HG02840 (cell line): ENCODE measurements around the gene SNTG2.
"Not testable (repeated sequence)": the region's sequence is repeated elsewhere in the genome, so short reads cannot be mapped to it uniquely, and the experiment has no call there.

ENCODE experiments used
- ATAC-seq: cut with Tn5 transposase; IDR thresholded peaks from one replicate; pipeline ENCODE4 v1.9.1; 2021; ENCODE audit warnings: mild to moderate bottlenecking, moderate library complexity, moderate number of reproducible peaks; ENCODE audit not compliant: unreplicated experiment, low FRiP score

The SNTG2 gene

DNA sequence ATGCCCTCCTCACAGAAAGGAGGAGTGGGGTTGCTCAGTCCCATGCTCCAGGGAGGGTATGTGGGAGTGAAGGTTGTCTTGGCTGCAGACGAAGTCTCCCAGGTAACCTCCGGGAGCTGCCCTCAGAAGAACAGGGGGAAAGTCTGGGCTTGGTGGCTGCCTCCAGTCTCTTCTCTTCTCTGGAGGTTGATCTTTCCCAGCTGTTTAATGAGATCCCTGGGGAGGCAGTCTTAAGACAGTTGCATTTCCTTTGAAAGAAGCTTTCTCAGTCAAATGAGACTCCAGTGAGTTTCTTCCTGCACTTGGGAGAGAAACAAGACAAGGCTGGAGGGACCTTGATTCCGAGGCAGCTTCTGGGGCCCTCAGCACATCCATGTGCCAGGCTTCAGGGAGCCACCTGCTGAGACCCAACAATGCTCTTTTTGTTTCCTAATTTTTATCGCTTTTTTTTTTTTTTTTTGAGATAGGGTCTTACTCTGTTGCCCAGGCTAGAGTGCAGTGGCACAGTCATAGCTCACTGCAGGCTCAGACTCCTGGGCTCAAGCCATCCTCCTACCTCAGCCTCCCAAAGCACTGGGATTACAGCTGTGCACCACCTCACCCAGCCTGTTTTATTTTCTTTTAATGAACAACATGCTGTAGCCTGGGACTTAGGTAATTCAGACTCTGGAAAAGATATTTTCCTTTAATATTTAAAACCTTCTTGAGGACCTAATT, 390.9 kb downstream of the SNTG2 start:
- no peak for ATAC-seq

DNA sequence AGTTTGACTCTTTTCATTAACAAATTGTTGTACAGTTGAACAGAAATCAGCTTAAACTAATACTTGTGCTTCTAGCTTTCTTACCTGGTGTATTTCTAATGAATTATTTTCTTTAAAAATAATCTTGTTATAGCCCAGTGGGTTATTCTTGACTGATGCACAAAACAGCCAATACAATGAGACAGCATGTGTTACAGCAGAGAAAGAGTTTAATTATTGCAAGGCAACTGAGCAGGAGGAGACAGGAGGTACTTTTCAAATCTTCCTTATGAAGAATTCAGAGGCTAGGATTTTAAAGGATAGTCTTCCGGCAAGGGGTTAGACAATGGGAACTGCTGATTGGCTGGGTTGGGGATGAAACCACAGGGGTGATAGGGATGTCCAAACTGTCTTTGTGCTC, 398.1 kb downstream of the SNTG2 start:
- ATAC-seq: no peak

DNA sequence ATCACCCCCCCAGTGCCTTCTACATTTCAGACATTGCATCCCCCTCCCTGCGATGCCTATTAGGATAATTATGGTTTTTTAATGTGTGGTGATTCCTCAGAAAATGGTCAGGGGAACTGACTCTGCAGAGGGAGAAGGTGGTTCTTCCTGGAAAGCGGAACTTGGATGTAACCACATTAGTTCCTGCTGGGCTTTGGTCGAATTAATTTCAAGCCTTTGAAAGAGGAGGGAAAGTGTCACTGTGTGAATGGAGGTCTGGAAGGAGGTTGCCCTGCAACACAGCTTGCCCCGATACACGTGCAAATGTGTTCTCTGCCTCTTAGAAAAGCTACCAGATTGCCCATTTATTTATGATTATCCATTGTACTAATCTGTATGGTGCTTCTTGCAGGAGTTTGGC, 399.5 kb downstream of the SNTG2 start:
- ATAC-seq: no peak

DNA sequence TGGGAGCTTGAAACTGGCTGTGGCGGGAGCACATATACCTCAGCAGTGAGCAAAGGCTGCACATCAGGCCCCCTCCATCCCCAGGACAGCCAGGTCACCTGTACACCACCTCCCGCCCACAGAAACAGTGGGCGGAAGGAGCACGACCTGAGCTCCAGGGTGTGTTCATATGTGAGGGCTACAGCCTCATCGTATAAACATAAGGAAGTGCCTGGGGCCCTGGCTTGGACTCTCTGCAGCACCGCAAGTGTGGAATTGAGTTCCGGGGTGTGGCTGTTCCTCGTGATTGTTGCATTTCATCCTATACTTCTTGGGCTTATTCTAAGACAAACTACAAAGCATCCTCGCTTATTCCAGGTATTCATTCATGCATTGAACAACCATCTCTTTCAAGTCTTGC, 402.5 kb downstream of the SNTG2 start:
- ATAC-seq: no peak

DNA sequence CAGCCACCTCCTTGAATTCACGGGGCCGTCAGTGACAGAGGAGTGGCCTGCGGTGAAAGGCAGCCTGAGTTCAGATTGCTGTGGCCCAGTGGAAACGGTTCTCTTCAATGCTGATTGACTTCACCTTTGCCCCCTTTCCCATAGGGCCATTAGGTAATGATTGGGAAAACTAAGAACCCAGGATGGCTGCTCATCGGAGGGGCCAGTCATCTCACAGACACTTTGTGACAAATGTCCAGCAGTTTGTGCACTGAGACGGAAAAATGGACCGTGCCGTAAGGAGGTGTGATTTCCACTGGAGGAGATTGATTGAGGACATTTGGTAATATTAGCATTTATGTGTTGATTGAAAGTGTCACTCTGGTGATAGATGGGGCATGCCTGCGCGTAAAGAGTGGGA, 402.9 kb downstream of the SNTG2 start:
- no peak for ATAC-seq

DNA sequence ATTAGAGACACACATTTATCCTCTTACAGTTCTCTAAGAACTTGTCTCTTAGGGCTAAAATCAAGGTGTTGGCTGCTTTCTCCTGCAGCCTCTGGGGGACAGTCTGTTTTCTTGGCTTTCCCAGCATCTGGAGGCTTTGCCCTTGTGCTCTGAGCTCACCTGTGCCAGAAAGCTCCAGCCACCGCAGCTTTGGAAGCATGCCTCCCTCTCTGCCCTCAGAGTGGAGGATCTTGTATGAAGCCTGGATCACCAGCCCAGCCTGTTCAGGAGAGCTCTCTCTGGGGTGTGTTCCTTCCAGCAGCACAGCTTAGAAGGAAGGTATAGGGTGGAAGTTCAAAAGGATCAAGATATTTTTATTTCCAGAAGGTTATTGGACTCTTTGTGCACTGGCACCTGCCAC, 409.5 kb downstream of the SNTG2 start:
- no peak for ATAC-seq

DNA sequence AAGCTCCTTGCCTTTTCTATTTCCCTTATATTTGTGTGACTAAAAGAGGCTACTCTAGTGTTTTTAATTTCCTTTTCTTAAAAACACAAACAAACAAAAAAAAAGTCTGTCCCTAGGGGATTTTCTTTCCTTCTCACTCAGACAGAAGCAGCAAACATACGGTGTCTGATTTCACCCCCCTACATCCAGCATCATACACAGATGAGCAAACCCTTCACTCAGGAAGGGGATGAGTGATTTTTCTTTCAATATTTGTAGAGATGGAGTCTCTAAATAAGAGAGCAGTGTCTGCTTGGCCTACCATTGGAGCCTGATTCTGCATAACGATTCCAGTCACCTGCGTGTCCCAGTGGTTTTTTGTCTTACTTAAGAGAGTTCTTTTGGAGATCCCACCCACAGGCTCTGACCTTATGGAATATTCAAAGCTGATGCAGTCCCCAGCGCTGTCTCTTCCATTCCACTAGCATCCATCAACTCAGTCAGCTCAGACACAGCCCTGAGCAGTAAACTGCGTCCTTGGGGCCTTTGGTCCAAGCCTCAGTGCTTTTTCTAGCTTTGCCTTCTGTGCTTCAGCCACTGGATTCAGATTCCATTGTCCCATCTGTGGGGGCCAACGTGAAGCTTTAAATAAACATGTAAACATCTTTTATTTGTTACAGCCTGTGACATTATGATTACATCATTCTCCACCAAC, 410.1 kb downstream of the SNTG2 start:
- no peak for ATAC-seq

DNA sequence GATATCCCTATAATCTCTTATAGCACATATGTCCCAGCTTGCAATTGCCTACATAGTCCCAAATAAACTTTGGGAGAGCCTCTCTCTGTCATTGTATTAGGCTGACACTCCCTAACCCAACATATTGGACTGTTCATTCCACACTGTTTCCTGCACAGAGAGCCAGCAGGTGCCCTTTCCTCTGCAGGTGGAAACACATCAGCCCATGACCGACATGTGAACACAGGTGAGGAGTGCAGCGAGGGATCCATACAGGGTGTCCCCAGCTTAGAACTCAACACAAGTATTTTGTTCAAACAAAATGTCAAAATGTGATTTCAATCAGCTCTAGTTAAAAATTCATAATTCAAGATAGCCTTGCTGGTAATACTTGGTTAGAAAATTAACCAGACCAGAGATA, 412.7 kb downstream of the SNTG2 start:
- no peak for ATAC-seq

DNA sequence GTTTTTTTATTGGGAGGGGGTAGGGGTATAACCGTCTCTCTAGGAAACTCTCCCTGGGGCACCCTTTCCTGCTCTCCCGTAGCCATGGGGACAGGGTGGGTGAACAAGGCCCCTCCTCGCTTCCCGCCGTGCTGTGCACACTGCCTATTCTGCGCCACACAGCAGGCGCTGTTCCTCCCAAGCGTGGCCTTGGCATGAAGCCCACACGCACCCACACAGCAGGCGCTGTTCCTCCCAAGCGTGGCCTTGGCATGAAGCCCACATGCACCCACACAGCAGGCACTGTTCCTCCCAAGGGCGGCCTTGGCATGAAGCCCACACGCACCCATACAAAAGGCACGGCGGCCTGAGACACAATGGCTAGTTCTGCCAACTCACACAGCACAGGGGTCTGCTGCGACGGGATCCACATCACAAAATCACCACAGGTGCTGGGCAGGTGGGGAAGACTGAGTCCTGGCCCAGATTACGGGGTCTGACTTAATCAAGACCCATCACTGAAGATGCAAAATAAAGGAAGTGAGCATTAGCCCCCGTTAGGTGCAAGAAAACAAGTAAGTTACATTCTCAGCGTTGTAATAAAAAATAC, 416.0 kb downstream of the SNTG2 start:
- no peak for ATAC-seq

DNA sequence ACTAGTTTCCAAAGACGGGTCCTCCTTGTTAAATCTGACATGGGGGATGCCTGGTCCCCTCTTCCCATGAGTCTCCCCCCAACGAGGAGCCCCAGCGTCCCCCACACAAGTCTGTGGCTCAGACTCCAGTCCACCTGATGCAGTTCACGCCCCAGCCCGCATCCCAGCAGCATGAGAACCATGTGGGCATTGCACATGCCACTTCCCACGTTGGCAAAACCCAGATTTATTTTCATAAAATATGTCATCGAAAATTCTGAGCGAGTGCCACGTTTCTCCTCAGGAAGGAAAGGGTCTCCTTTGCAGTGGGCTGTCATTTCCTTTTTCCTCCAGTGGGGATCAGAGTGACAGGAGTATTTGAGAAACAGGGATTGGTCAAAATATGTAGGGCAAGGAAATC, 417.0 kb downstream of the SNTG2 start:
- ATAC-seq: no peak

DNA sequence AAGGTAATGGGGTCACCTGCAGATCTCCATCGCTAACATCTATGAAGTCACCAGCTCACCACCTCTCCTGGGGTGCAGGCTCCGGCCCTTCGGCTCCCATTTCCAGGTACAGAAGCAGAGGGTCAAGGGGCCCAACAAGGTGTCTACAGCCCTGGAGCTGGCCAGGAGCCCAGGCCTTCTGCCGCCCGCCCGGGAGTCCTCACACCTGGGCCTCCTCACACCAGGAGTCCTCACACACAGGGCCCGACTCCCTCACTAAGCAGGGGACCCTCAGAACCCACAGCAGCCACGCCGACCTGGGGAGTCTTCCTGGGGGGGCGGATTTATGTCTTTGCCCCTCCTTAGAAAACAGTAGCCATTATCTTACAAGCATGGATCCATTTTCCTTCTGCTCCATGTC, 419.3 kb downstream of the SNTG2 start:
- ATAC-seq: no peak

DNA sequence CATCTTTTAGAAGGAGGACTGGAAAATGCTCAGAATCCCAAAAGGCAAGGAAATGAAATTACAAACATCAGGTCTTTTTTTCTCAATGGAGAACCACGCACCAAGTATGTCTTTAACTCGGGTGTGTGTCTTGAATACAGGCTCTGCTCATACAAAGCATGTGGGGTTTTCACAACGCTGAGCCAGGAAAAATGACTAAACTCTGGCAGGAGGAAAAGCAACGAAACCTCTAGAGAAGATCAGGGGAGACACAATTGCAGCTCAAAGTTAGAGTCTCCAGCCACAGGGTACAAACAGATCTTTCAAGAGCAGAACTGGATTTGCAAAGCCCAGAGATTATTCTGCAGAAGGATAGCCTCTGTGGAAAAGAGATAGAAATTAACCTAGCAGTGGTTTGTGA, 419.8 kb downstream of the SNTG2 start:
- ATAC-seq: no peak

DNA sequence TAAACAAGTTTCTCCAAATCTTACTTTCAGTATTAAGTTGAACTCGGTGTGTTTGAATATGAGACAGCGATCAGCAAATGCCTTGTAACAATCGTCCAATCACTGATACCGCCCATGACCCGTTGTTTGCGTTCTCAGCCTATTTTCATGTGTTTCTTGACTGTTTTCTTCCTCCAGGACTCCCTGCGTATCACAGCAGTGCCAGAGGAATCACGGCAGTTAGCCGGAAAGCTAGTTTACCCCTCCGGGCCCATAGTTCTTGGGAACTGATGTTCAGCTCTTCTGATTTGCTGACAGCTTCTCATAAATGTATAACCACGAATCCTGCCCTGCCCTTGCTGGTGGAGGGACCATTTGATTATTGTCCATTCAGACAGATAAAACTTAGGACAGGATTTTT, 420.4 kb downstream of the SNTG2 start:
- ATAC-seq: no peak

DNA sequence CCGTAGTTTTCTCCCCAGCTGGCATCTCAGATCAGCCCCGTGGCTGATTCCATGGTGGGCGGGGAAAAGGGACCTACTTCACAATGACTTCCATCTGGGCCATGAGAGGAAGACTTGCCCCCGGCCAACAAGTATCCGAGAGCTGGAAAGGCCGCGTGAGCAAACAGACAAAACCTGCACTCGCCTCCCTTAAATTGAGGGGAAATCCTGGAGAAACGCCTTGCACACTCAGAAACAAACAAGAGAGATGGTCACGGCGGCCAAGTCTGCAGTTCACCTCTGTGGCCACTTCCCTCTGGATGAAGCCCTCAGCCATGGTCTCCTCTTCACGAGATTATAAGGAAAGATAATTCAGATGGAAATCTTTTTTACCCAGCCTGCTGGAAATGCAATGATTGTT, 423.2 kb downstream of the SNTG2 start:
- ATAC-seq: no peak

DNA sequence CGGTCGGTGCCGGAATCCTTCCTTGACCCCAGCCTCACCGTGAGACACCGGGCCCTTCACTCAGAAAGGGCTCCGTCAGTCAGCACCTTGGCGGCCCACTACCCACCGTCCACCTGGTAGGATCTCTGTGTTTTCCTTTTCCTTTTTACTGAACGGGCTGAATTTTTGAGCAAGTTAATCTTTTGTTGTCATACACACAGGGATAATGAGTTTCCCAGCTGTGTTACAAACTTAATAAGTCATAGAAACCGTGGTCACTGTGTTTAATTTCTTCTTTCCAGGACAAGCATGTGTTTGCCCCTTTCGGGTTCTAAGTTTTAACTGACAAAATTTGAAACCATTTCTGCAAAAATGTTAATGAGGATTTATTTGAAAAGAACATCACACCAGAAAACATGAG, 423.6 kb downstream of the SNTG2 start:
- no peak for ATAC-seq

DNA sequence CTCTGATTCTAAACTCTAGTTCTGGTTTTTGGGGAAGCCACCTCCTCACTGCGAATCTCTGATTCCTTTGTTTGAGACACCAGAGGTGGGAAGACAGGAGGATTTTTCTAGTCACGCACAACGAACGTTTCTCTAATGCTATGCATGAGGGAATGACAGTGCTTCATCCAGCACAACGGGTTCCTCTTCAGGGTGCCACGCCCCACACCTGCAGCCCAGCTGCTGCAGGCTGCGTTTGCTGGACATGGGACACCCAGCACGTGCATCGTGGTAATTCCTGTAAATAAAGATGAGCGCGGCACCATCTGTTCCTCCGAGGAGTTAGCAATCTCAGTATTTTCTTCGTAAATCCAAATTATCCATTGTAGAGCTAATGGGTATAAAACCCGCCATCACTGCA, 425.1 kb downstream of the SNTG2 start:
- no peak for ATAC-seq

DNA sequence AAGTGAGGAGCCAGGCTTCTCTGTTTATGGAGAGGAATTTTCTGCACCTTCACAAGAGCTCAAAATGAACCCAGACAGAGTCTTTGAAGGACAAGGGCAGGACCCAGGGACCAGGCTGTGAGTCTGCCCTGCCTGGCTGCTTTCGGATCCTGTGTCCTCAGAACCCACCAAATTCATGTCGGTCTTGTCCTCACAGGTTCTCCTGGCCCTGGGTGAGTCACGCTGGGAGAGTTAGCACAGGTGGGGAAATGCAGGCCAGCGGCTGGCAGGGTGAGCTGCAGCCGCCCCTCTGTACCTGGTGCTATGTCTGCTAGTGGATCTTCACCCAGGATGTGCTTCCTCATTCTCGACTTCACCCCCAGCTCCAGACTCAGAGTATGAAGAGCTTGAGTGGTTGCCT, 426.8 kb downstream of the SNTG2 start:
- ATAC-seq: no peak

DNA sequence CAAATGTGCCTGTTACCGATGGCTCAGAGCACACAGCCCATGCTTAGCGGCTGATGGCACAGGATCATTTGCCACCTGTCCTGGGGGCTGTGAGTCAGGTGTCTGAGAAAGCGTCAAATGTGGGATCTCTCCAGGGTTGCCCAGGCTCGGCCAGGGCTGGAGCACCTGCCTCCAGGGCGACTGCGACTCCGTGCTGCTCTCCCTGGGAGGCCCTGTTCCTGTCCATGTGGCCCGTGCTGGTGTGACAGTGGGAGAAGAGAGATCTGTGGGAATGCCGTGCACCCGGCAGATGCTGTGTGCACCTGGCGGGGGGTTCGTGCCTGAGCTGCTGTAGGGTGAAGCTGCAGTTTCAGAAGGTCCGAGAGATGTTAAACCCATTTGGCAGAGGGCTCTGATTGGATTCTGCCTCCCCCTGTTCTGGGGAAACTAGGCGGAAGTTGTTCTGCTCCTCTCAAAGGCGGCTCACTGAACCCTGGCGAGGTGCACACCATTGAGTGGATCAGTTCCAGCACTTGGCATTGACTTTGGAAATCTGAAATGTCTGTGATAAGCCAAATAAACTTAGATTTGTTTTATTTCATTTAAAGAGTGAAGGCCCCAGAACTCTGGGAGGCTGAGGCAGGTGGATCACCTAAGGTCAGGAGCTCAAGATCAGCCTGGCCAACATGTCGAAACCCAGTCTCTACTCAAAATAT, 428.0 kb downstream of the SNTG2 start:
- ATAC-seq: no peak

DNA sequence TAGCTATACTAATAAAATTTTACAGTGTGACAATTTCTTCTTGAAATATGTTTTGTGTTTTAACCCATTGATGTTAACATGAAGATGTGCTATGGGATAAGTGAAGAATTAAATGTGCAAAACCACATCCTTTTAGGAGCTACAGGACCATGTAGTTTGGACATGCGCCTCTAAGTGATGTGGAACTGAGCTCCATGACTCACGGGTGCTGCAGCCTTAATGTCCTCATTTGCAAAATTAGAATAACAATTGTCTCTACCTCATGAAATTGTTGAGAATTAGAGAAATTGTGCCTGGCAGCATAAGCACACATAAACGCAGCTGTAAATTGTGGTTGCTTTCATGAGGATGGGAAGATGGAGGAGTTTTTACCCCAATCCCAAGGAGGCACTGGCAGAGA, 431.0 kb downstream of the SNTG2 start:
- no peak for ATAC-seq

DNA sequence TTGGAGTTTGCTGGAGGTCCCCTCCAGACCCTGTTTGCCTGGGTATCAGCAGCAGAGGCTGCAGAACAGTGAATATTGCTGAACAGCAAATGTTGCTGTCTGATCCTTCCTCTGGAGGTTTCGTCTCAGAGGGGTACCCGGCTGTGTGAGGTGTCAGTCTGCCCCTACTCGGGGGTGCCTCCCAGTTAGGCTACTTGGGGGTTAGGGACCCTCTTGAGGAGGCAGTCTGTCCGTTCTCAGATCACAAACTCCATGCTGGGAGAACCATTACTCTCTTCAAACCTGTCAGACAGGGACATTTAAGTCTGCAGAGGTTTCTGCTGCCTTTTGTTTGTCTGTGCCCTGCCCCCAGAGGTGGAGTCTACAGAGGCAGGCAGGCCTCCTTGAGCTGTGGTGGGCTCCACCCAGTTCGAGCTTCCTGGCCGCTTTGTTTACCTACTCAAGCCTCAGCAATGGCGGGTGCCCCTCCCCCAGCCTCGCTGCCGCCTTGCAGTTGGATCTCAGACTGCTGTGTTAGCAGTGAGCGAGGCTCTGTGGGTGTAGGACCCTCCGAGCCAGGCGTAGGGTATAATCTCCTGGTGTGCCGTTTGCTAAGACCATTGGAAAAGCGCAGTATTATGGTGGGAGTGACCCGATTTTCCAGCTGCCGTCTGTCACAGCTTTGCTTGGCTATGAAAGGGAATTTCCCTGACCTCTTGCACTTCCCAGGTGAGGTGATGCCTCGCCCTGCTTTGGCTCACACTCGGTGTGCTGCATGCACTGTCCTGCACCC, 437.5 kb downstream of the SNTG2 start:
- ATAC-seq: not testable (repeated sequence)

DNA sequence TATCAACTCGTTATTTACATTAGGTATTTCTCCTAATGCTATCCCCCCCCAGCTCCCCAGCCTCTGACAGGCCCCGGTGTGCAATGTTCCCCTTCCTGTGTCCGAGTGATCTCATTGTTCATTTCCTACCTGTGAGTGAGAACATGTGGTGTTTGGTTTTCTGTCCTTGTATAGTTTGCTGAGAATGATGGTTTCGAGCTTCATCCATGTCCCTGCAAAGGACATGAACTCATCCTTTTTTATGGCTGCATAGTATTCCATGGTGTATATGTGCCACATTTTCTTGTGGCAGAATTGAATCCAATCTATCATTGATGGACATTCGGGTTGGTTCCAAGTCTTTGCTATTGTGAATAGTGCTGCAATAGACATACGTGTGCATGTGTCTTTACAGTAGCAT, 439.5 kb downstream of the SNTG2 start:
- not testable (repeated sequence) for ATAC-seq
